SH-SY5Y (cell line): ENCODE measurements around the gene SNX18.

Source experiments
- GATA2 ChIP-seq: IDR thresholded peaks from 2 replicates; pipeline ENCODE4 v1.6.1; 2011; ENCODE audit warnings: mild to moderate bottlenecking, low read depth, low read length
- GATA3 ChIP-seq: IDR thresholded peaks from 2 replicates; pipeline ENCODE4 v1.6.1; 2011; ENCODE audit warnings: low read depth, mild to moderate bottlenecking, low read length, moderate library complexity

The SNX18 gene

GRCh38 chr5:54529565-54529964, 12.0 kb downstream of the SNX18 start:
- TF ChIP-seq GATA3 (no peak), GATA2 (no peak)

GRCh38 chr5:54531546-54531945, 14.0 kb downstream of the SNX18 start:
- TF ChIP-seq GATA2 (no peak), GATA3 (no peak)

DNA sequence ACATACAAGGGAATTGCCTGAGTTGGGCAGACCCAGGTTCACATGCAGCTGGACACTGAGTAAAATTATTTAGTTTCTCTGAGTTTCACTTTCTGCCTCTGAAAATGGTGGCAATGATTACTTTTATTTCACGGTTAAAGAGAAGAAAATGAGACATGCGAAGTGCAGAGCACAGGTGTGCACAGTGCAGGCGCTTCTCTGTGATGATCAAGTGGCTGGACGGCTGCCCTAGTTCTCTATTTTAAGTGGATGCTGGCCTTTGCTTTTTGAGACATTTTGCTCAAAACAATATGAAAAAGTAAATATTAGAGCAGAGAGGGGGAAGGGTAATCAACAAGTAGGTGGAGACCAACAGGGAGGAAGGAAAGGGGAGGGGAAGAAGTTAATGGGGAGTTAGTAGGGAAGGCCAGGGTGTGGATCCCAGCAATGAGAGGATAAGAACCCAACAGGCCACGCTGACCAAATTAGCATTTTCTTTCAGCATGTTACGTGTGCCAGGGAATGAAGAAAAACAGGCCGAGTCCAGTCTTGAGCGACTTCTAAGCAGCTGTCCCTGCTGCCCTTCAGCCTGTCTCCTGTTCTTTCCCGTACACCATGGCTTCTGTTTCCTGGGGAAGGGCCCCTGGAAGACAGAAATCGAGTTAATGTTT, 16.1 kb downstream of the SNX18 start:
- no peak for TF ChIP-seq GATA2
- TF ChIP-seq GATA3: no peak

- no peak for TF ChIP-seq GATA3
- no peak for TF ChIP-seq GATA2
Measured at GRCh38 chr5:54534191-54535004, 16.8 kb downstream of the SNX18 start.

DNA sequence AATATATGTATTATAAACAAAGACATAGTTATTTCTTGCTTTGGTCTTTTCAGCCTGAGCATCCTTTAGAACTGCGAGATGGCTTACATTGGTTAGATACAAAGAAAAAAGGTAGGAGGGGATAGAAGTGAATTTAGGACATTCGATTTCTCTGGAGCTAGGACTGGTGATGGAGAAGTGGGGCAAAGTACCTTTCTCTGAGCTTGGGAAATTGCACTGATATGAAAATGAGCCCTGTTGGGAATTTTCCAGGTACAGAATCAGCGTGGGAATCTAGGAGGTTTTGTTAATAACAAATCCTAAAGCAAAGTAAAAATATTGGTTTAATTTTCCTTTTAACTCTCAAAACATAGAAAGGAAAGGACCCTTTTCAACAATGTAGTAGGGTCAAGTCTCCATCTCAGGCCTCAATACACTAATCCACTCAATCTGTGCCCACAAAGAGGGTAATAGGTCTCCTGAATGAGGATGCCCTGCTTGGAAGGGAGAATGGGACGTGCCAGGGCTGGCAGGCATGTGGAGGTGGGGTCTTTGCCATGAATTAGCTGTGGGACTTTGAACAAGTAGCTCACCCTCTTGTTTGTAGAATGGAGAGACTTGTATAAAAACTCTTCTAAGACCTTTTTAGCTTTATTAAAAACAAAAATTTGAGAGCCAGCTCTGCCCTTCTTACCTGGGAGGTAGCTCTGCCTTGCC, 17.7 kb downstream of the SNX18 start:
- TF ChIP-seq GATA2: no peak
- no peak for TF ChIP-seq GATA3

GRCh38 chr5:54537725-54538124, 20.2 kb downstream of the SNX18 start:
- TF ChIP-seq GATA3 (no peak), GATA2 (no peak)

DNA sequence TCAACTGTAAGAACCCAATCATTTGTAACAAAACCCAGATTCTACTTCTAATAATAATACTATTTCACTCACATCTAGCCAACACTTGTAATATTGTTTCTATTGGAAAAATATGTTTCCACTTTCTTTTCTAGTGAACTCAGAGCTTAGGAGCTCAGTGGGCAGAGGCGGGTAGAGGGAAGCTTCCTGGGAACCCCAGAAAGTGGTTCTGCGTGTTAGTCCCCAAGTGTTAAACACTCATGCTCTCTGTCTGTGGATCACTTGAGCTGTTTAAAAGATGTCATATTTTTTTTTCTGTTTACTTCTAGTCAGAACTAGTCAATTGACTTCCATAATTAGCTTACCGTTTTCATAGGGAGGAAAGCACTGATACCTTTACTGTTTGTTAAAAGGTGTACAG, 20.6 kb downstream of the SNX18 start:
- no peak for TF ChIP-seq GATA3
- no peak for TF ChIP-seq GATA2

- TF ChIP-seq GATA2 (no peak), GATA3 (no peak)
Measured at GRCh38 chr5:54539001-54539400, 21.4 kb downstream of the SNX18 start.

DNA sequence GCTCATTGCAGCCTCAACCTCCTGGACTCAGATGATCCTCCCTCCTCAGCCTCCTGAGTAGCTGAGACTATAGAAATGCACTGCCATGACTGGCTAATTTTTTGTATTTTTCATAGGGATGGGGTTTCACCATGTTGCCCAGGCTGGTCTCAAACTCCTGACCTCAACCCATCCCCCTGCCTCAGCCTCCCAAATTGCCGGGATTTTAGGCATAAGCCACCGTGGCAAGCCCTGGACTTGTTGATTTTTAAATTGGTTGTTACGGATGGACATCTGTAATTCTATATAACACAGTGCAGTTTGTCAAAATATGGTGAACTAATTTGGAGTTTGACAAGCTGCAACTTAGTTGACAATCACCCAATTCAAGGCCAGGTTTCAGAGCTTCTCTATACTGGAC, 22.7 kb downstream of the SNX18 start:
- no peak for TF ChIP-seq GATA3
- TF ChIP-seq GATA2: no peak

GRCh38 chr5:54541823-54542783, 24.5 kb downstream of the SNX18 start:
- TF ChIP-seq GATA2: no peak
- TF ChIP-seq GATA3: no peak

- TF ChIP-seq GATA2: no peak
- TF ChIP-seq GATA3: no peak
Measured at GRCh38 chr5:54544044-54544443, 26.5 kb downstream of the SNX18 start.

DNA sequence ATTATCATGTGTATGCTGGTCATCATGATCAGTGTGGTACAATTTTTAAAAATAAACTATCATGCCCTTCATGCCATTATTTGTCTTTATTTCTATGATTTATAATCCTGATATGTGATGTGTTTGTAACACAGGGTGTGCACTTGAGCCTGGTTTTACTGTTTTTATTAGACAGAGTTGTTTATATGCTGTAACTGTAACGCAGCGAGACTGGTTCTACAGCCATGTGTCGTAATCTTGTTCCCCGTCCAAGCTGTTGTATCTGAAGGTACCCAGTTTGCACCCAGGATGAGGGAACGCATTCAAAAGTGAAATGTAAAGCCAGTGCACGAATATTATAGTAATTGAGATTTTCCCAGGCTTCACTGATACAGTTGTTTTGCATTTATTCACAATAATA, 28.2 kb downstream of the SNX18 start:
- no peak for TF ChIP-seq GATA3
- no peak for TF ChIP-seq GATA2

DNA sequence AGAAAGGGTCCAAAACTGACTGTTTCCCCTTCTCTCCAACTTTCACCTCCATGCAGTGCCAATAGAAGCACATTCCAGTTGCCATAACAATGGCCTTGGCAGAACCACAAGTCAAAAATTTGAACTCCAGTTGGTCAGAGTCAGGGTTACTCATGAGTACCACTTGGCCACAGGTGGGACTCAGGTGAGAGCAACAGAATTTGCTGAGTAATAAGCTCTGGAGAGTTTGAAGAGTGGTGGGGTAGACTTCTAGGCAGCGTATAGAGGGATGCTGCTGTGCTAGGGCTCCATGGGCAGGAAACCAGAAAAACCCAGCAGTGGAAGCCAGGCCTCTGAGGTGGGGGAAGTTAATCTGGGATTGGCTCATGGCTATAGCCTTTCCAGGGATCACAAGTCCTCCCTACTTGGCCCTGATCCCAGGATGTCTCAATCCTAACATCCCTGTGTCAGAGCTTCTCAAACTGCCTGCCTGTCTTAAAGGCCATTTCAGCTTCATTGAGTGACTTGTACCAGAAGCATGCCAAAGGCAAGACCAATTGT, 30.2 kb downstream of the SNX18 start:
- TF ChIP-seq GATA2: no peak
- TF ChIP-seq GATA3: no peak
